H1 (cell line): ENCODE results near the gene ZNF618. TPM values are rescaled to one million over a fixed set of nuclear protein-coding genes. Genes with fewer than 3 reads are reported as not detected.

Experiments used
- SIN3A ChIP-seq, 2 experiments: IDR thresholded peaks in 1 of 2; conservative IDR thresholded peaks in 1 of 2; 2 replicates each; pipeline ENCODE4 v1.6.1; 2011 to 2012; ENCODE audit warnings: low read length in 2 of 2, improper control_type of control experiment in 1 of 2, low read depth in 1 of 2, mild to moderate bottlenecking in 1 of 2
- YY1 ChIP-seq: IDR thresholded peaks from 2 replicates; pipeline ENCODE4 v1.6.1; 2011; ENCODE audit warnings: low read depth, mild to moderate bottlenecking, low read length
- polyA plus RNA-seq, 7 experiments: library from polyadenylated mRNA; depleted of rRNA in 3 of 7; stranded (reverse) in 5 of 7; unstranded in 2 of 7; fragments of >200 nt in 5 of 7; fragments of 200-250 nt in 2 of 7; gene quantifications; 1 replicate in 5 of 7; 2 replicates in 1 of 7; 4 replicates in 1 of 7; pipeline versions ENCODE4 v1.2.1 to v1.2.3, GENCODE V29; 2011 to 2013; ENCODE audit warnings: missing spikeins in 2 of 7, mixed read lengths in 2 of 7
- total RNA-seq: library from RNA; stranded (reverse); fragmentation: NEBNext Ultra II Directional; extraction: Animal tissue kit (Norgen Biotek cat#: 25700); gene quantifications from 2 replicates; pipeline ENCODE4 v1.2.1, GENCODE V29; 2021

Gene ZNF618
- total and polyA plus RNA-seq, 2 of the 8 experiments (the other 6 are each of a cell fraction or from before 2014, with no cell fraction given) = 9.6 to 28.5 TPM

- TF ChIP-seq SIN3A (conservative IDR thresholded peaks at IDR 0.05 in 1 of 2, IDR thresholded peaks at IDR 0.05 in 1 of 2; ENCODE audit: low read depth in 1 of 2, low read length in 2 of 2) (no peak; a peak in 1 of 4 replicates), YY1 (0 out of 2 replicates have a peak, but pooled peaks have one; percentile 40)
Measured at GRCh38 chr9:114078021-114078780, 202.1 kb downstream of the ZNF618 start, which contains the start of gene AMBP (continued).
